Stimulated activated CD8-positive, alpha-beta memory T cell treated with anti-CD3 and anti-CD28 coated beads, Interleukin-15, amount 100 ng/mL, for 1 hour (primary cell): ENCODE results near the gene MAP6.

Experiments
- DNase-seq: peaks from one replicate; pipeline ENCODE4 v3.0.0-alpha.2; 2020; ENCODE audit warnings: low read depth

MAP6 gene

DNA sequence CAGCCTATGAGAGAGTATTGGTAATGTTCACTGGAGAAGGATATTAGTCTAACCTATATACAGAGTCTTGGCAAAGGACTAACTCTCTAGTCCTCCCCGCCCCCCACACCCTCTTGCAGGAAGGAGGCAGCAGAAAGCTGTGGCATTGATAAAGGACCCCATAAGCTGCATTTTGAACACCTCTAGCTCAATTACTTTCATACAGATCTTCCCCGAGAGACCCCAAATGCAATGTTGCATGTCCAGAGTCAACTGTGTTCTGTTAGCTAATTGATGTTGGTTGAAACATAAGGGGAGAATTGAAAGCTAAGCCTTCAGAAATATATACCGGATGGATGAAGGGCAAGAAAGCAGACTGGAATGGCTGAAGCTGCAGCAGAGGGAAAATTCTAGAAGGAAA is 2.8 kb downstream of the MAP6 start:
- no peak for DNase-seq

DNA sequence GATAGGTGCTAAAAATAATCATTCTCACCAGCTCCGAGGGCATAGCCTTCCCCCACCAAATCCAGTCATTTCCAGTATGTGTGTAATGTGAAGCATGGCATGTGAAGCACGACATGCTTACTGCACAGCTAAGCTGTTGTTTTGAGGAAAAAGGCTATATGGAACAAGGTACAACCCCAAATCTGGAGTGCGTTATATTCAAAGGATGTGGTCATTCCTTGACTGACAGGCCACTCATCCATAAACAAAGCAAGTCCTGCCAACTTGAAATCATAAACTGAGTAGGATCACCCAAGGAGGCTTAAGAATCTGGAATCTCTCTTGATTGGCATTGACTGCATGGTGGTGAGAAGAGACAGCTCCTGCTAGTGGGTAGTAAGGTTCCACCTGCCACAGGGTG is 3.7 kb downstream of the MAP6 start:
- DNase-seq, result no peak

DNA sequence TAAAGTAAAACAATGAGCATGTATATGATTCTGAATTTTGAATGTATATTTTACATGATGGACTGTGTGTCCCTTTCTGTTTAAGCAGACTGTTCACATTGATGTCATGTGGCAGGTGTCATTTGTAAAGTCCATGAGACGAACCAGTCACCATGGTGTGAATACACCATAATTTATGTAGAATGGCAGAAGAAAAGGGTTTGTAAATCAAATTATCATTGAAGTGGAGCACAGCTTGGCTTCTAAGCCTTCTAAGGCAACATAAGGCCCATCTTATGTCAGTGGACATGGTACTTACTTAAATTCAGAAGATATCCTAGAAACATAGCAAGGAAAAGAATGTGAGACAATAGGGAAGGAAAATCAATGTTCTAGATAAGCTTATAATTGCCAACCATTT is 4.4 kb downstream of the MAP6 start:
- no peak for DNase-seq

DNA sequence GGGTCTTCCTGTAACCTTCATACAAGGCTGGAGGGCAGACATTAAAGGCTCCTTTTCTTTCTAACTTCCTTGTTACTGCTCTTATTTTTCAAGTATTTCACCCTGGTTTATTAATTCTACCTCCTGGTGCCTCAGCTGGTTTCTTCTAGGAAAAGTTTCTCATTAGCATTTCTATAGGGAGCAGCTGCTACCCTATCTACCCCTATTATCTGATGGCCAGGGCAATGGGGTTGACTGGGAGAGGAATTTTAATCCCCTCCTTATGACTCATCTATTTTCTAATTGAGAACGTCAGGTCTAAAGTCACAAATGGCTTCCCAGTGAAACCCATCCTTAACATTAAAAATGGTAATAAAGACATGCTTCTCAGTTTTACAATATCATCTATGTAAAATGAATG is 5.0 kb downstream of the MAP6 start:
- no peak for DNase-seq

DNA sequence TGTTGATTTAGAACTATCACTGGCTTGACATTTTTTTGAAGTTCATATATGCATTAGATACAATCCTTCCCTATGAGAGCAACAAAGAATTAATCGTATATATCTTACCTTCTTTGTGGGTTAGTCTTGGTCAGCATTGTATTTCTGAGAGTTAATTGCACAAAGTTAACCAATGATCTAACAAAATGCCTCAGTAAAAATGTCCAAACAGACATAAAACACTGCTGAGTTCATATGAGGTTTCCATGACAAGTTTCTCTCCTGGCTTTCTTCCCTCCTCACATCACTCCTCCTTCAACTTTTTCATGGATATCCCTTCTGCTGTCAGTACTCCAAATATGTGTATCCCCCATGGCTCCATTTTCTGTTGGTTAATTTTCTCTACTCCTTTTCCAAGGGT is 9.0 kb downstream of the MAP6 start:
- DNase-seq, result no peak

DNA sequence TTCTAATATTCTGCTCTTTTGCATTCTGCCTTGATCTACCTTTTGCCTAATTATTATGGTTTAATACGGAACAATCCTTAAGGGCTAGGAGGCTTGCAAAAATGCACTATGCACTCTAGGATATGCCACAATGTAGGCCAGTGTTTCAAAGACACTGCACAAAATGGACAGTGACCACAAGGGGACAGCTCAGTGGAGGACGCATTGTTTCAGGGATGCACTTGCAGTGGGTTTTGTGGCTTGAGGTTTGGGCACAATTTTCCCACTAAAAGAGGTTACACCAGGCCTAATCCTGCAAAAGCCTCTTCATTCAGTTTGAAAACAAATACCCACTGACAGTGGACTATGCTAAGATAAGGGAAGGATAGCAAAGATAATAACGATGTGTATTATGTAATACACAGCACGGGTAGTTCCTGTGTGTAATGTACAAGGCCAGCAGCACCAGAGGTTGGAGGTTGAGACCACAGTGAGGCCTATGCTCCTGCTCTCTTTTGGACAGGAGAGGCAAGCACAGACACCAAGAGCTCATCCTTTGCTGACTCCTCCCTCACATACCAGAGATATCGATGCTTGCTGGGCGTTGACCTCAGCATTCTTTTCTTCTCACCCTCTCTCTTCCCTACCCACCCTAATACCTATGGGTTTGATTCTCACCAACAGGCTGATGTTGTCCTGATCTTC is 12.7 kb downstream of the MAP6 start:
- no peak for DNase-seq

DNA sequence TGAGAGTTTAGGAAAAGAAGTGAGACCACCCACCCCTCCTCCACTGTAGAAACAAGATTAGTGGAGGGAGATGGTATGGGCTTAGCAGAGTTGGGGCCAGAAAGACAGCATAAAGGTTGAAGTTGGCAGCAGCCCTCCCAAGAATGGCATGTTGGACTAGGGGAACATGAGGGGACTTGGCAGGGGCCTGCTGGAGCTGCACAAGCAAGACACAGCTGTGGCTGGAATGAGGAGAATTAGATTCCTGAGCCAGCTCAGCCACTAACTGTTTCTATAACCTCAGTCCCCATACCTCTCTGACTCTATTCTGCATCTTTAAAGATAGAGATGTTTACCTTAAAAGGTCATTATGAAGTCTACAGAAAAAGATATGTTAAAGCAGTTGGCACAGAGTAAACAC is 13.2 kb downstream of the MAP6 start:
- no peak for DNase-seq

DNA sequence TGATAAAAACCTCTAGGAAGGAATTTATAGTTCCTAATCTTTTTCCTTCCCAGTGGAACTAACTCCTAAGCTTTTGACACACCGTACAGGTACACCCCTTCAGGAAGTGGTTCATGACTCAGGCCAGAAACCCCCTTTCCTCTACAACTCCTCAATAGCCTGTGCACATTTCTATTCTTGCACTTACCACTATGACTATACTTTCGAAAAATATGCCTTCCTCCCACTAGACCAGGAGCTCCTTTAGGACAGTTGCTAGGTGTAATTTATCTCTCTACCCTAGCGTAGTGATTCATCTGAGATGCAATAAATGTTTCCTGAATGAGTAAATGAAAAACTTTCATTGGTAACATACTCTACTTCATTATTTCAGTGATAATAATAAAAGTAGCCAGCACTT is 14.5 kb downstream of the MAP6 start:
- DNase-seq, result no peak

DNA sequence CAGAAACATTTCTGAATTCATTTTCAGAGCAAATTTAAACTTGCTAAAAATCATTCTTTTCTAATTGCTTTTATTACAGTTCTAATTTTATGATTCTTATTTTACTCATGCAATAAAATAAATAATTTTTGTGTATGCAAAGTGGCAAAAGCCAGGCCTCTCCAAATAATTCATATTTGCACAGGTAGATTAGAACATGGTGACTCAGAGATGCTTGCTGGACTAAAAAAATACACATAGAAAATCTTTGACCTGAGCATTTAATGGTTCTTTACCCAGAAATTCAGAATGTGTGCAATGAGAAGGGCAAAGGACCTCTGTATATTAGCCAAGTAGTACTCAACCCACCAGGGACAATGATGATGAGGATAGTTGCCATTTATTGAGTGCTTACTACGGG is 15.3 kb downstream of the MAP6 start:
- DNase-seq, result no peak

DNA sequence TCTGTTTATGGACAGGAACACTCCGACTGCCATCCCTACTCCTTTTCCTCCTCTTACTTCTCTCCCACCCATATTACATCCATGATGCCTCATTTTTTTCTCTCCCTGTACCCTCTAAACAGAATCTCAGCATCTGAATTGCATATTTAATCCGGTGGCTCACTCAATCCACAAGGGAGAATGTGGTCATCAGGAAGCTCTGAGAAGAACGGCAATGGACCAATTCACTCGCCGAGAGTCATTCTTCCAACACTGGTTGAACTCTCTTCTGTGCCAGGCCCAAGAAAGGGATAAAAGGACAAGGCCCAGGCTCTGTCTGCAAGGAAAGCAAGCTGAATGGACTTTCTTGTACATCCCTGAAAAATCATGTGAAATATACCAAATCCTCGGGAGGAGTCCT is 15.9 kb downstream of the MAP6 start:
- no peak for DNase-seq

DNA sequence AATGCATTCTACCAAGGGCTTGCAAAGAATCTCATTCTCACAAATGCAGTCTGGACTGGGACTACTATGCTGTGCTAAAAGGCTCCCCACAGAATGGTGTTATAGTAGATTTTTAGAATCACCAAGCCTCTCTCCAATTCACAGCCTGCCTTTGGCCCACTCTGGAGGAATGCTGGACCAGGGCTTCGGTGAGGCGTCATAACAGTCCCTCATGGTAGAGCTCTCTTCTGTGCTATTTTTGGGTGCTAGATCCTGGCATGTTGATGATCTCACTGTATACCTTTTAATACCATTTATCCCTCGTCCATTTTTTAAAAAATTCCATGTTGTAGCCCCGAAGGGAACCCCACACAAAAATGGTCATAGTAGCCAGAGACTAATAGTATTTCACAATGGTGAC is 17.6 kb downstream of the MAP6 start:
- no peak for DNase-seq

DNA sequence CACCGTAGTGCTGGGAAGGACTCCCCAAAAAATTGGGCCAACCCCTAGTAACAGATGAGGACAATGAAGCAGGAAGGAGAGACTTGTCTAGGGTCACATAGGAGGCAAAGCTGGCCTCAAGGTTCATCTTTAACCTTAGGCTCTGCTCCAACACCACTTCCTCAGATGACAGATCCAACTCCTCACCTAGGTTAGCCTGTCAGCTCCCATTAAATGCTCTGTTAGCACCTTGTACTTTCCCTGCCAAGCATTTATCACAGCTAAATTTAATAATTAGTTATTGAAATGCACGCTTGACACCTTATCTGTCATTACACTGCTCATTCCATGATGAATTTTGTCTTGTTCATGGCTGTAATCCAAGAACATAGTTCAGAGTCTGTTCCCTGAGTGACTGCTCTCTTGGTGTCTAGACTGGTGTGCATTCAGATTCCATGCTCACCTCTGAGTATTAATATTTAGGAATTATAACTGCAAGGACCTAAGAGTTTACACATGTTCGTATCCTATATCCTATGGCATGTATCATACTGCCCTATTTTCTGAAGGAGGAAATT is 18.6 kb downstream of the MAP6 start:
- DNase-seq, result no peak

DNA sequence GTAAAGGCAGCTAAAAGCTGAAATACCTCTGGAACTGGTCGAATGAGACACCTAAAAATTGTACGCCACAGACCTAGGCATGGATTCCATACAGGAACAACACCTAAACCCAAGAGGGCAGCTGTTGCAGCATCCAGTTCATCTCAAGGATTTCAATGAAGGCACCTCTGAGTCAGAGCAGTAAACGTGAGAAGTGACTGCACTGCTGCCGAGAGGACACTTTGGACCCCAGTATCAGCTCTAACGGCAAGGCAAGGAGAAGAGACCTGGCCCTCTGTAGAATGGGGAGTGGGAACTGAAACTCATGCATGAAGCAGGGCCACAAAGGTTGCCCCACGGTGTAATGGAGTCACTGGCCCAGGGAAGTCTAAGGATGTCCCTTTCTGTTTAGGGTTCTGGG is 23.9 kb downstream of the MAP6 start:
- no peak for DNase-seq

DNA sequence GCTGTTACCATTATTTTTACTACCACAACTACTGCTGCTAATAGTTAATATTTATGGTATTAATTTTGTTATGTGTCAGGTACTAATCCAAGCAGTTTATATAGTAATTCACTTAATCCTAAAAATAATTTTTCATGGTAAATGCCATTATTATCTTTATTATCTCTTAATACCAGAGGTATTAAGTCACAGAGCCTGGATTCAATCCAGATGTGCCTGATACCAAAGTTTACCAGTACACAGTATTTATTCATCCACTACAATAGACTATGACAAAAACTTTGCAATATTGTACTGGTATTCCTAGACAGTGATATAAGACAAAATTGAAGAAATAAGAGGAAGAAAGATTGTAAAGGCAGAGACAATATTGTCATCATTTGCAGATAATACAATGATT is 24.5 kb downstream of the MAP6 start:
- DNase-seq, result no peak

DNA sequence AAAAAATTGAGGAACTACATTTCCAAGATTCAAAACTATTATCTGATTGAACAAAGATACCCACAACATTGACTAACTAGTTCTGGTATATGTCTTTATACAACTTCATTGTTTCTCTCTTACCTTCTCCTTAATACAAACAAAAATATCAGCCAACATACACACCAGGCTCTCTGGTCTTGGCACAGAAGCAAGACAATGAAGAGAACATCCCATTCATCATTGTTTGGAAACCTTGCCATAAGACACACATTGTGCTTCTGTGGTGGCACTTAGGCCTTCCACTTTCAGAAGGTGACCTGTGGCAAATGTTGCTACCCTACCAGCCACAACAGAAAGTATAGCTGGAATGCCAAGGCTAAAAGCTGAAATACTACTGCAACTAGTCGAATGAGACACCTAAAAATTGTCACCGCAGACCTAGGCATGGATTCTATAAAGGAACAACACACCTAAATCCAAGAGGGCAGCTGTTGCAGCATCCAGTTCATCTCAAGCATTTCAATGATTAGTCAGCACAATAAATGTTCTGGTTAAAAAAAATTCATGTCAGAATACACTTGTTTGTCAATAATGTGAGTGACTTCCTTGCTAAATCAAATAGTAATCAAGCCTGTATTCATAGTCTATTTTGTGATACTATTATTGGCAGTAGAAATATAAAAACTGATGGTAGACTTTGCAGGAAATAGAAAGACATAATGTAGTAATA is 26.3 kb downstream of the MAP6 start:
- no peak for DNase-seq

DNA sequence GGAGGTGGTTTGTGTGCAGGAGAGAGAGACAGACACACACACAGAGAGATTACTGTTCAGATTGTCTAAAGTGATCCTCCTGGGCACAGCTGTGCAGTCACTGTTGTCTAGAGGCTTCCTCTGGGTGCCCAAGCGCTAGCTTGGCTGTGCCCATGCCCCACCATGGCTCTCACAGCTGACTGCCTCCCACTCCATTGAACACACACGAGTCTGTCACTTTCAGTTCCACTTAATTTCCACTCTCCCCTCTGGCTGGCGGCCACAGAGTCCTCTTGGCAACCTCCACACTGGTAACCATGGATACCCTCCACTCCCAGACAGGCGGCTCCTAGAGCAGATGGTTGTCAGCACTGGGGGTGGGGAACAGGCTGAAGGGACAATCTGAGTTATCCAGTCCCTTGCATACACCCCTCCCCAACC is 29.1 kb downstream of the MAP6 start:
- DNase-seq, result no peak

DNA sequence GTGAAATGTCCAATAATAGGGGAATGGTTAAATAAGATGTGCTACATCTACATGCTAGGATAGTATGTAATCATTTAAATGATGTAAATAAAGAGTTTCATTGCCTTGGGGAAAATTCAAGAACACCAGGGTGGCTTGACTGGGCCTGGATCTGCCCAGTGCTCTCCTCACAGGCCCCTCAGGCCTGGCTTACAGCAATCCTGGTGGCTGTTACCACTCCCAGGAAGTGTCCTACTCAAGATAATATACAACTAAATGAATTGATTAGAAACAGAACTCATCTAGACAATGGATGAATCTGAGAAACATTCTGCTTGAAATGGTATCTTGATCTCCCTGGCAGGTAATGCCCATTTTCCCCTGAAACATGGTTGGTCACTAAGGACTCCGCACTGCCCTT is 30.8 kb downstream of the MAP6 start:
- no peak for DNase-seq

DNA sequence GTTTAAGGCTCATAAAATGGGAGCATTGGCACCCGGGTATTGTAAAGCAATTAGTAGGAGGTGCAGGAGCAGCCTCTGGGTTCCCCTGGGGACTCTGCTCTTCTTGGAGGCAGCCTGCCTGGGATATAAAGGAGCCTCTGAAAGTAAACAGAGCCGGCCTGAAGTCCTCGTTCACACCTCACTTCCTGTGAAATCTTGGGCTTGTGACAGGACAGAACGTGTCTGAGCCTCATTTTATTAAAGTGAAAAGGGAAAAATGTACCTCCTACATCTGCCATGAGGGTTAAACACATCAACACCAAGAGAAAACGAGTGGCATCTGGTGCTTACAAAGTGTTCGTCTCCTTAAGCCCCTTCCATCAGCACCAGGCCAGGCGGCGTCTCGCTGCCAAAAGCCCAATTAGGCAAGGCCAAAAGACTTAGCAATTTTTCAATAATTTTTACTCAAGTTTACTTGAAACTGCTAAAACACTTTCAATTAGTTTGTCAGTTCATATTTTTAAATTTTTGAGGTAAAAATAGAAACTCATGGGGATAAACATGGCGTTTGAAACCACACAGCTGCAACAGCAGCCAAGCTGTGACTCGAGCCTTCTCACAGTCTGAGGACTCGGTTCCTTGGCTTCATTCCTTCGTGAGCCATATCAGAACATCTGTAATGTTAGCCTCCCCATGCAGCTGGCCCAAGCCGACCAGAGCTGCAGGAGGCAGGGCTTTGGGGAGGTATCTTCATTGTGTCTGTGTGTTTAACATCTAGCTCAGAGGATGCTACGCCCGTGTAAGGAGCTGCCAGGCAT is 33.6 kb downstream of the MAP6 start:
- DNase-seq, result no peak

DNA sequence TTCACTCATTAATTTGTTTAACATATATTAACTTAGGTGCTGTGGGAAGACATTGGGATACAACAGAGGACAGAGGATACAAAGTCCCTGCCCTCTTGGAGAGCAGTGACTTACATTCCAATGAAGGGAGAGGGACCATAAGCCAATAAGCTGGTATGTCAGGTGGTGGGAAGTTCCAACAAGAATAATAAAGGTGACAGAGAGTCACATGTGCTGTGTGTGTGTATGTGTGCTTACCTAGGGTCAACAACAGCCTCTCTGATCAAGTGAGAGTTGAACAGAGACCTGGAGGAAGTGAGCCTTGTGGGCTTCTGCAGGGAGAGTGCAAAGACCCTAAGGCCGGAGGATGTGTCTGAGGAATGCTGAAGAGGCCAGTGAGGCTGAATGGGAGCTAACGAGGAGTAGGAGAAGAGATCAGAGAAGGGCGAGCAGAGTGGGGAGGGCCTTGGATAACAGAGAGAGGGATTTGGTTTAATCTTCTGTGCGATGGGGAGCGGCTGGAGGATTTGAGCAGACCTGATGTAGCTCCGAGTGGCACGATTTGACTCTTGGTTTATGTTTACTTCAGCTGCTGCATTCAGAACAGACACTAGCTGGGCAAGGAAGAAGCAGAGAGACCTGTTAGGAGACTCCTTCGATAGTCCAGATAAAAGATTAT is 35.3 kb downstream of the MAP6 start:
- no peak for DNase-seq

DNA sequence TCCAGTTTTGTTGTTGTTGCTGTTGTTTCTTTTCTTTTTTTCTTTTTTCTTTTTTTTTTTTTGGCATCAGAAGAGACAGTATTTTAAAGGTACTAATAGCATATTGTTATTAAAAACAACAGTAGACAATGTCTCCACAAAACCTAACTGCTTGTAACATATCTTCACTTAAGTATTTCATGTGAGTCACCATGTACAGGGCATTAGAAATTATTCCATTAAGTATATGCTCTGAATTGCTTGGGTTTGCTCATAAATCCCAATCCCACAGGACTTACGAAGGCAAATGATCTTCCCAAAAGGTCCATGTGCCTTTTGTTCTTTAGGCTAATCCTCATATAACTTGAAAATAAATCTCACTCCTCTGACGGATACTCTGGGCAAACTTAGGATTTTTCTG is 35.9 kb downstream of the MAP6 start:
- no peak for DNase-seq

DNA sequence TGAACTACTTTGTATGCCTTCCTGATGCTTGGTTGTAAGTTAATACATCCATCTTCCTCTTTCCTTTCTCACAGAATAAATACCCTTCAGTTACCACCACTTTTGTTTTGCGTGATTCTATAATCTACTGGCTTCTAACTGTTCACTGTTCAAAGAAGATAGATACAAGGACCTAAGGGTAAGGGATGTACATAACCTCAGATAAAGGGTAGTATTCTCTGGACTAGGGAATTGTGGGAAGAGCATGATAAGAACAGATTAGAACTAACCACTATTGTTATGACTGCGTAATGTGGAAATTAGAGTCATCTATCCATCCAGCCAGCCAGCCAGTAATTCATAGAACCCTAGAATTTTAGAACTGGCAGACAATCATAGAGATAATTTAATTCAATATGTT is 36.4 kb downstream of the MAP6 start:
- no peak for DNase-seq

DNA sequence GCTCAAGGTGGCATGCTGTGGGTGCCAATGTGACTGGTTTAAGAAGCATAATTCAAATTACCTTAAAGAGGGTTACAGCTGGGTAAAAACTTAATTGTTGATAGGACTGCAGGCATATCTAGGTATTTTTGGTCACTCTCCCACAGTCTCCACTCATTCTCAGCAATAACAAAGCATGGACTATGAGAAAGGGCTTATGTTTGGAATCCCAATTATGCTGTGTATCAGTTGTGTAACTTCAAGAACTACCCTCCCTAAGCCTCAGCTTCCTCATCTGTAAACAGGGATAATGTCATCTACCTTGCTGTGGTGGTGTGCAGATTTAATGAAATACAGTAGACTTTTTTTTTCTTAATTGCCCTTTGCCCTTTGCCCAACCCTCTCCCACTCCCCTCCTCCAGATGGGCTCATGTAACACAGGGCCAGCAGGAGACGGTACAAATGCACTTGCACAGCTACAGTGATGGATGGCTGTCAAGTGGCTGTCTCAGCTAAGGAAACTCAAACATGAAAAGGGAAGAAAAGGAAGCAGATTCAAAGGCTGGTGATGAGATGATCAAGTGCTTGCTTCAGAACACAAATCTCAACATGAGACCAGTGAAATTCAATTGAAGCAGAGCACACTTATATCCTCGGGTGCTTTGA is 37.6 kb downstream of the MAP6 start:
- DNase-seq, result no peak
